GM06990 (cell line): ENCODE data around the gene RIMBP2.

Experiments used
- DNase-seq: peaks from one replicate; pipeline ENCODE4 v3.0.0-alpha.2; 2011; ENCODE audit not compliant: insufficient read length; ENCODE audit errors: extremely low read depth
- H3K27me3 ChIP-seq: replicated peaks from 2 replicates; pipeline ENCODE4 v1.6.0; 2011; ENCODE audit warnings: low read length; ENCODE audit not compliant: control insufficient read depth, insufficient read depth
- H3K36me3 ChIP-seq: 2 replicates; pipeline ENCODE4 v1.5.1; 2011; ENCODE audit warnings: low read length; ENCODE audit not compliant: control insufficient read depth, insufficient read depth
- H3K4me3 ChIP-seq: replicated peaks from 2 replicates; pipeline ENCODE4 v1.5.1; 2011; ENCODE audit warnings: low read depth, mild to moderate bottlenecking, control low read depth, low read length
- CTCF ChIP-seq: IDR thresholded peaks from 2 replicates; pipeline ENCODE4 v1.5.1; 2011; ENCODE audit warnings: low read length, control low read depth, mild to moderate bottlenecking, inconsistent platforms; ENCODE audit not compliant: insufficient read depth, poor library complexity, severe bottlenecking

RIMBP2 gene

GRCh38 chr12:130523208-130523607, 192.9 kb downstream of the RIMBP2 start:
- H3K36me3 ChIP-seq = no peaks in the 10 kb centered on the region
- no peak for DNase-seq
- no peak for TF ChIP-seq CTCF
- H3K27me3 ChIP-seq = no peaks in the 10 kb centered on the region
- no peak overlapping the region for H3K4me3 ChIP-seq

- H3K27me3 ChIP-seq = no peaks in the 10 kb centered on the region
- no peak for TF ChIP-seq CTCF
Measured at GRCh38 chr12:130522244-130522834, 193.8 kb downstream of the RIMBP2 start.

GRCh38 chr12:130521375-130522124, 194.5 kb downstream of the RIMBP2 start:
- H3K27me3 ChIP-seq = no peaks in the 10 kb centered on the region
- DNase-seq = no peak
- H3K4me3 ChIP-seq = no peak overlapping the region
- no peak for TF ChIP-seq CTCF
- no peaks in the 10 kb centered on the region; the same call in 1 of the 2 replicates for H3K36me3 ChIP-seq

More at GRCh38 chr12:130522244-130522834, 193.8 kb downstream of the RIMBP2 start:
- Histone ChIP-seq H3K36me3 (no peaks in the 10 kb centered on the region), H3K4me3 (no peak overlapping the region)
- DNase-seq = no peak

DNA sequence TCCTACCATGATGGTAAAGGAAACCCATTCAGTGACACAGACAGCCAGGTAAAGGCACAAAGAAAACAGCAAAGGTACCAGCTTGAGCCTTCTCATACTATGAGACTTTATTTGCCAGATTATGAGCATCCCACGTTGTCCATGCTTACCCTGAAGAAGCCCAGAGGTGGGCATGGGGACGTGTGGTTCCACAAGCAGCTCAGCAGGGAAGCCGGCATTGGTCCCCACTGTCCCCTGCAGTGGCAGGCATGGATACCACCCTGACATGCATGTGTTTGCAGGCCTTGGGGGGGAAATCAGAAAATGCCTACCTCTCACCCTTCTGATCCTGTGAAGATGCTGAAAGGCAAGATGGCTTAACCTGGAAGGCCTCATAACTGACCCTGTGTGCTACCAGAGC, 195.3 kb downstream of the RIMBP2 start:
- no peak for TF ChIP-seq CTCF
- no peak for DNase-seq
- no peaks in the 10 kb centered on the region for H3K27me3 ChIP-seq

DNA sequence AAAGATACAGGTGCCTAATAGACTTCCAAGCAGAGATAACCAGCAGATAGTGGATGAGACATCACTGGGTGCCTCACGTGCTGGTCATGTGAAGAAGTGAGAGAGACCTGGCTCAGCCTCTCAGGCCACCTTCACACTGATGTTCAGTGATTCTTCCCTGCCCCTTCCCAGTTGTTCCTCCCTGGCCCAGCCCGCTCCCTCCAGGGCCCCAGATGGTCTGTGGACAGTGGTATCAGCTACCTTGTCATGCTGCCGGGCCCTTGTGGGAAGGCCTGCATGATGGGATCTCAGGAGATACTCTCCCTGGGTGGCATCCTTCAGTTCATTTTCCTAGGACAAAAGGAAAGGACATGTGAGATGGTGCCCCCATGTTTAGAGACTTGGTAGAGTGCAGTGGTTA, 198.5 kb downstream of the RIMBP2 start:
- Histone ChIP-seq H3K36me3 (no peaks in the 10 kb centered on the region; the same call in 1 of the 2 replicates), H3K27me3 (no peaks in the 10 kb centered on the region), H3K4me3 (no peak overlapping the region)
- no peak for DNase-seq
- TF ChIP-seq CTCF = no peak

More for the DNA sequence above, 195.3 kb downstream of the RIMBP2 start:
- Histone ChIP-seq H3K4me3 (no peak overlapping the region), H3K36me3 (no peaks in the 10 kb centered on the region; the same call in 1 of the 2 replicates)
